Stimulated activated CD8-positive, alpha-beta memory T cell treated with anti-CD3 and anti-CD28 coated beads, Interleukin-15, amount 100 ng/mL, for 1 hour (primary cell): ENCODE data around the gene CLASP1.
"Not testable (repeated sequence)": the region's sequence is repeated elsewhere in the genome, so short reads cannot be mapped to it uniquely, and the experiment has no call there.

ENCODE experiments used
- DNase-seq: peaks from one replicate; pipeline ENCODE4 v3.0.0-alpha.2; 2020; ENCODE audit warnings: low read depth

Gene CLASP1

GRCh38 chr2:121316986-121317385 is 332.3 kb downstream of the CLASP1 start:
- DNase-seq, result no peak

- not testable (repeated sequence) for DNase-seq
These were observed 335.6 kb downstream of the CLASP1 start for GRCh38 chr2:121313701-121314100.

- no peak for DNase-seq
These were observed 339.5 kb downstream of the CLASP1 start for GRCh38 chr2:121309801-121310200.

GRCh38 chr2:121309323-121309722 is 339.9 kb downstream of the CLASP1 start:
- DNase-seq, result no peak

- DNase-seq, result no peak
These were observed 342.2 kb downstream of the CLASP1 start for GRCh38 chr2:121307048-121307447.

- DNase-seq, result no peak
These were observed 344.3 kb downstream of the CLASP1 start for GRCh38 chr2:121304941-121305340.

GRCh38 chr2:121303531-121304263 is 345.6 kb downstream of the CLASP1 start:
- no peak for DNase-seq

GRCh38 chr2:121301190-121301589 is 348.1 kb downstream of the CLASP1 start:
- not testable (repeated sequence) for DNase-seq

- no peak for DNase-seq
These were observed 350.8 kb downstream of the CLASP1 start for GRCh38 chr2:121298476-121298875.

- DNase-seq, result not testable (repeated sequence)
These were observed 351.4 kb downstream of the CLASP1 start for GRCh38 chr2:121297866-121298265.

- no peak for DNase-seq
These were observed 351.9 kb downstream of the CLASP1 start for GRCh38 chr2:121297217-121297830.

- DNase-seq, result no peak
These were observed 353.2 kb downstream of the CLASP1 start for GRCh38 chr2:121295911-121296650.

GRCh38 chr2:121294881-121295840 is 354.1 kb downstream of the CLASP1 start:
- no peak for DNase-seq

- DNase-seq, result no peak
These were observed 355.6 kb downstream of the CLASP1 start for GRCh38 chr2:121293450-121294325.

- DNase-seq, result no peak
These were observed 358.0 kb downstream of the CLASP1 start for GRCh38 chr2:121291251-121291580.

GRCh38 chr2:121289271-121289670 is 360.0 kb downstream of the CLASP1 start:
- DNase-seq, result no peak

GRCh38 chr2:121288454-121289231 is 360.6 kb downstream of the CLASP1 start:
- no peak for DNase-seq

GRCh38 chr2:121287956-121288355 is 361.3 kb downstream of the CLASP1 start:
- no peak for DNase-seq
